Osteoblast (primary cell): ENCODE results near the gene ADORA1. TPM values are rescaled to one million over a fixed set of nuclear protein-coding genes. Genes with fewer than 3 reads are reported as not detected.

ENCODE experiments used
- DNase-seq: peaks from one replicate; pipeline ENCODE4 v3.0.0; 2011; ENCODE audit warnings: low spot score, mixed read lengths; ENCODE audit not compliant: insufficient read length; ENCODE audit errors: missing footprints
- H2AFZ ChIP-seq: 2 replicates; pipeline ENCODE4 v1.6.0; 2011; ENCODE audit warnings: mild to moderate bottlenecking, low read length
- H3K27ac ChIP-seq: 2 replicates; pipeline ENCODE4 v1.5.1; 2011; ENCODE audit warnings: mild to moderate bottlenecking, low read depth, low read length, moderate library complexity
- H3K27me3 ChIP-seq: 2 replicates; pipeline ENCODE4 v1.6.0; 2012; ENCODE audit warnings: mild to moderate bottlenecking, control low read depth, inconsistent platforms, low read length, moderate library complexity; ENCODE audit not compliant: insufficient read depth
- H3K36me3 ChIP-seq: 2 replicates; pipeline ENCODE4 v1.5.1; 2011; ENCODE audit warnings: mild to moderate bottlenecking, low read length, control low read depth, moderate library complexity; ENCODE audit not compliant: insufficient read depth
- H3K4me1 ChIP-seq: 2 replicates; pipeline ENCODE4 v1.5.1; 2011; ENCODE audit warnings: mild to moderate bottlenecking, low read length, control low read depth, moderate library complexity; ENCODE audit not compliant: insufficient read depth
- H3K4me2 ChIP-seq: 2 replicates; pipeline ENCODE4 v1.6.0; 2011; ENCODE audit warnings: mild to moderate bottlenecking, low read length; ENCODE audit not compliant: insufficient read depth
- H3K4me3 ChIP-seq: fragments of 200-600 bp; sonication (generic); 3 replicates; pipeline ENCODE4 v1.5.1; 2012; ENCODE audit warnings: mild to moderate bottlenecking, low read length, inconsistent platforms; ENCODE audit not compliant: insufficient read depth
- H3K79me2 ChIP-seq: 2 replicates; pipeline ENCODE4 v1.6.0; 2012; ENCODE audit warnings: mild to moderate bottlenecking, low read length, control low read depth, inconsistent platforms; ENCODE audit not compliant: insufficient read depth
- H3K9me3 ChIP-seq: 2 replicates; pipeline ENCODE4 v1.5.1; 2011; ENCODE audit warnings: low read depth, low read length, control low read depth
- H4K20me1 ChIP-seq: 2 replicates; pipeline ENCODE4 v1.6.0; 2012; ENCODE audit warnings: mild to moderate bottlenecking, low read length, control low read depth; ENCODE audit not compliant: insufficient read depth
- CTCF ChIP-seq: IDR thresholded peaks from 2 replicates; pipeline ENCODE4 v1.5.1; 2011; ENCODE audit warnings: mild to moderate bottlenecking, low read depth, low read length, moderate library complexity; ENCODE audit errors: extremely low read depth
- total RNA-seq: library from RNA; depleted of rRNA; stranded (reverse); fragments of >200 nt; gene quantifications from 2 replicates; pipeline ENCODE4 v1.2.3, GENCODE V29; 2012

The ADORA1 gene
- total RNA-seq, 1 donor, result 4.0 TPM

GRCh38 chr1:203144661-203145060 lies 17.1 kb downstream of the ADORA1 start:
- no peaks in the 10 kb centered on the region for H4K20me1 ChIP-seq
- no peaks in the 10 kb centered on the region for H3K36me3 ChIP-seq
- TF ChIP-seq CTCF, result no peak
- H3K79me2 ChIP-seq, result no peaks in the 10 kb centered on the region
- H2AFZ ChIP-seq, result no peak overlapping the region
- no peaks in the 10 kb centered on the region for H3K9me3 ChIP-seq
- peak; percentile 76 for DNase-seq
- H3K4me2 ChIP-seq, result no peak overlapping the region
- no peak overlapping the region for H3K27ac ChIP-seq
- peaks cover 4% of the 10 kb centered on the region for H3K27me3 ChIP-seq
- no peak overlapping the region for H3K4me3 ChIP-seq
- H3K4me1 ChIP-seq, result no peaks in the 10 kb centered on the region

DNA sequence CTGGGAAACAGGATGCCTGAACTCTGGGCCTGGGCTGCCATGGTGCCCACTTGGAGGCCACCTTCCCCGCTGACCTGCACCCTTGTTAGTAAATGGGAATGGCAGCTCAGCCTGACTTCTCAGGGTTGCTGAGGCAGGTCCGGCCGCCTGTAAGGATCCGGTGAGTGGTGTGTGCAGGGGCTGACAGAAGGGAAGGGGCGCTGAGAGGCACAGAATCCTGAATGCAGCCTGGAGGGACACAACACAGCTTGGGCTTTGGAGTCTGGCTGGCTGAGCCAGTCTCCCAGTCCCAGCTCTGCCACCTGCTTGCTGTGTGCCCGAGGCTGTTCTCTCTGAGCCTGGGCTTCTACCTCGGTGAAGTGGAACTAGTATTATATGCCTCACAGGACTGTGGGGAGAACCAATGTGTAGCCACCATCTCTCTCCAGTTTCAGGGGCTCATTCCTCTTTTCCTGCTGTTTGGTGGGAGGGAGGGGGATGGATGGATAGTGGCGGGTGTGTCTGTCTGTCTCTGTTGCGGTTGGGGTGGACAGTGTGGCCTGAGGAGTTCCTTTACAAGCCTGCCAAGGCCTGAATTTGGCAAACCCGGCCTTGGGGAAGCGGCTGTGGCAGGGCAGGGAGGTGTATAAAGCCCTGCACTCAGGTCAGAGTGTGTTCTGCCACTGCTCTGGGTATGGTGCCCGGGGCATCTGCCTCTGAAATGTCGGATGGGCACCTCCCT lies 18.0 kb downstream of the ADORA1 start:
- Histone ChIP-seq H3K4me3 (no peak overlapping the region), H4K20me1 (no peaks in the 10 kb centered on the region), H3K9me3 (no peaks in the 10 kb centered on the region), H2AFZ (no peak overlapping the region), H3K4me1 (no peaks in the 10 kb centered on the region), H3K4me2 (no peak overlapping the region), H3K36me3 (no peaks in the 10 kb centered on the region), H3K27me3 (peaks cover 3% of the 10 kb centered on the region), H3K79me2 (no peaks in the 10 kb centered on the region), H3K27ac (no peak overlapping the region)
- peak; percentile 44 for DNase-seq
- no peak for TF ChIP-seq CTCF

- no peaks in the 10 kb centered on the region for H3K4me1 ChIP-seq
- TF ChIP-seq CTCF, result no peak
- H2AFZ ChIP-seq, result no peak overlapping the region
- H4K20me1 ChIP-seq, result no peaks in the 10 kb centered on the region
- H3K4me3 ChIP-seq, result no peak overlapping the region
- H3K79me2 ChIP-seq, result no peaks in the 10 kb centered on the region
- H3K9me3 ChIP-seq, result no peaks in the 10 kb centered on the region
- DNase-seq, result peak; percentile 58
- H3K36me3 ChIP-seq, result no peaks in the 10 kb centered on the region
- no peak overlapping the region for H3K27ac ChIP-seq
- H3K27me3 ChIP-seq, result peaks cover 3% of the 10 kb centered on the region
- H3K4me2 ChIP-seq, result no peak overlapping the region
These were observed 18.5 kb downstream of the ADORA1 start for GRCh38 chr1:203146042-203146369.

DNA sequence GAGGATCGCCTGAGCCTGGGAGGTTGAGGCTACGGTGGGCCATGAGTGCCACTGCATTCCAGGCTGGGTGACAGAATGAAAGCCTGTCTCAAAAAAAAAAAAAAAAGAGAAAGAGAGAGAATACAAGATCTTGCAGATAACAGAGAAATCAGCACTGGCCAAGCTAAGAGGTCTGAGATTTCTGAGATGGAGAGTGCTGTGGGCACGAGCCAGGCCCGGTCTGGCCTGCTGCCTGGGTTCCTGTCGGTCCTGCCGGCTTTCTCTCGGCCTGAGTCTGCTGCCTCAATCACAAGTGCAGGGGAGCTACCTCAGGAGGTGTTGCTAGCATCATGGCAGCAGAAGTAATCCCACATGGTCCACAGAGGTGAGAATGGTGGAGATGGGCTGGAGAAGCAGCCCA lies 19.0 kb downstream of the ADORA1 start:
- Histone ChIP-seq H3K4me3 (no peak overlapping the region), H3K4me2 (no peak overlapping the region), H3K4me1 (no peaks in the 10 kb centered on the region), H3K9me3 (no peaks in the 10 kb centered on the region), H3K27ac (no peak overlapping the region), H3K79me2 (no peaks in the 10 kb centered on the region), H2AFZ (no peak overlapping the region), H3K36me3 (no peaks in the 10 kb centered on the region), H4K20me1 (no peaks in the 10 kb centered on the region), H3K27me3 (peaks cover 3% of the 10 kb centered on the region)
- DNase-seq, result peak; percentile 23
- TF ChIP-seq CTCF, result no peak
